Suprapubic skin (tissue), 3 donors: ENCODE results near the gene NOMO2.
"Not testable (repeated sequence)": the region's sequence is repeated elsewhere in the genome, so short reads cannot be mapped to it uniquely, and the experiment has no call there.

Experiments
- CTCF ChIP-seq, 2 donors: fragments of 200-600 bp in 1 of 2; fragments of 450-650 bp in 1 of 2; sonication (generic) in 1 of 2; IDR thresholded peaks; one replicate each; pipeline ENCODE4 v1.5.1; 2016 to 2019; ENCODE audit warnings: antibody characterized with exemption in 2 of 2, mild to moderate bottlenecking in 1 of 2, moderate library complexity in 1 of 2
- EP300 ChIP-seq: sonication (generic); formaldehyde crosslinking; IDR thresholded peaks from one replicate; pipeline ENCODE4 v1.6.1; 2017; ENCODE audit warnings: antibody characterized with exemption
- POLR2A ChIP-seq, 2 donors: fragments of 450-650 bp; IDR thresholded peaks; one replicate each; pipeline ENCODE4 v1.6.1; 2017; ENCODE audit warnings: antibody characterized with exemption in 2 of 2, mild to moderate bottlenecking in 2 of 2, moderate library complexity in 2 of 2

GRCh38 chr16:18597734-18598133, 35.8 kb upstream of the NOMO2 start:
- not testable (repeated sequence) for TF ChIP-seq EP300; CTCF (IDR thresholded peaks at IDR 0.05); POLR2A (IDR thresholded peaks at IDR 0.05)
